Activated naive CD8-positive, alpha-beta T cell treated with anti-CD3 and anti-CD28 coated beads, Interleukin-2, amount 50 U/mL, for 24 hours (primary cell): Measurements from ENCODE around the gene CFAP141.
"Not testable (repeated sequence)": the region's sequence is repeated elsewhere in the genome, so short reads cannot be mapped to it uniquely, and the experiment has no call there.

Source experiments
- ATAC-seq: fragments of 150-1000 bp; cut with Tn5 transposase; one replicate; pipeline ENCODE4 v1.10.0; 2021
- DNase-seq: peaks from one replicate; pipeline ENCODE4 v3.0.0; 2021
- H3K27ac Mint-ChIP-seq: one replicate; pipeline ENCODE4 v1.8.0; 2021; ENCODE audit warnings: mild to moderate bottlenecking, mixed read lengths
- H3K27me3 Mint-ChIP-seq: one replicate; pipeline ENCODE4 v1.8.0; 2021; ENCODE audit warnings: mixed read lengths
- H3K36me3 Mint-ChIP-seq: one replicate; pipeline ENCODE4 v1.8.0; 2021; ENCODE audit warnings: low read depth, mixed read lengths
- H3K4me1 Mint-ChIP-seq: one replicate; pipeline ENCODE4 v1.8.0; 2021; ENCODE audit warnings: mixed read lengths
- H3K4me3 Mint-ChIP-seq: one replicate; pipeline ENCODE4 v1.8.0; 2021; ENCODE audit warnings: mild to moderate bottlenecking, moderate library complexity, mixed read lengths
- H3K9me3 Mint-ChIP-seq: one replicate; pipeline ENCODE4 v1.8.0; 2021; ENCODE audit warnings: mixed read lengths

The CFAP141 gene

GRCh38 chr1:154206196-154206595 is at the start of gene CFAP141:
TSS of gene CFAP141 (minus strand) at chr1:154206333. CDS start at chr1:154206307, 26 bp downstream.
- peak; percentile 97 for ATAC-seq
- peaks cover 40% of the 10 kb centered on the region for H3K4me1 Mint-ChIP-seq
- peaks cover 41% of the 10 kb centered on the region for H3K36me3 Mint-ChIP-seq

GRCh38 chr1:154253671-154254070 is 47.5 kb upstream of the CFAP141 start:
- no peak for ATAC-seq
- Mint-ChIP-seq H3K27me3 (no peaks in the 10 kb centered on the region), H3K36me3 (peaks cover 71% of the 10 kb centered on the region), H3K9me3 (no peaks in the 10 kb centered on the region), H3K4me3 (no peak overlapping the region), H3K4me1 (peaks cover 2% of the 10 kb centered on the region), H3K27ac (no peak overlapping the region)
- no peak for DNase-seq

More at GRCh38 chr1:154206196-154206595, at the start of gene CFAP141:
- H3K27ac Mint-ChIP-seq = peak within 1 kb of the TSS; percentile 81
- H3K27me3 Mint-ChIP-seq = no peaks in the 10 kb centered on the region
- no peaks in the 10 kb centered on the region for H3K9me3 Mint-ChIP-seq
- peak; percentile 24 for DNase-seq
- no peak within 1 kb of the TSS for H3K4me3 Mint-ChIP-seq

GRCh38 chr1:154241703-154242351 is 35.7 kb upstream of the CFAP141 start:
- H3K9me3 Mint-ChIP-seq = no peaks in the 10 kb centered on the region
- no peaks in the 10 kb centered on the region for H3K27me3 Mint-ChIP-seq
- peaks cover 20% of the 10 kb centered on the region for H3K4me1 Mint-ChIP-seq
- H3K27ac Mint-ChIP-seq = no peak overlapping the region
- no peak overlapping the region for H3K4me3 Mint-ChIP-seq
- DNase-seq = no peak
- no peak for ATAC-seq
- peaks cover 78% of the 10 kb centered on the region for H3K36me3 Mint-ChIP-seq

GRCh38 chr1:154240294-154240833 is 34.2 kb upstream of the CFAP141 start:
- peaks cover 19% of the 10 kb centered on the region for H3K4me1 Mint-ChIP-seq
- no peak for DNase-seq
- no peak overlapping the region for H3K27ac Mint-ChIP-seq
- H3K36me3 Mint-ChIP-seq = peaks cover 79% of the 10 kb centered on the region
- H3K27me3 Mint-ChIP-seq = no peaks in the 10 kb centered on the region
- no peak overlapping the region for H3K4me3 Mint-ChIP-seq
- no peak for ATAC-seq
- H3K9me3 Mint-ChIP-seq = no peaks in the 10 kb centered on the region

GRCh38 chr1:154239491-154239890 is 33.4 kb upstream of the CFAP141 start:
- Mint-ChIP-seq H3K4me3 (no peak overlapping the region), H3K4me1 (peaks cover 19% of the 10 kb centered on the region), H3K36me3 (peaks cover 78% of the 10 kb centered on the region), H3K27ac (no peak overlapping the region), H3K27me3 (no peaks in the 10 kb centered on the region), H3K9me3 (no peaks in the 10 kb centered on the region)
- ATAC-seq = no peak
- DNase-seq = no peak

- ATAC-seq = no peak
- H3K4me1 Mint-ChIP-seq = peaks cover 21% of the 10 kb centered on the region
- no peak for DNase-seq
- H3K9me3 Mint-ChIP-seq = no peaks in the 10 kb centered on the region
- H3K27ac Mint-ChIP-seq = peak overlapping the region; percentile 5
- H3K36me3 Mint-ChIP-seq = peaks cover 74% of the 10 kb centered on the region
- H3K4me3 Mint-ChIP-seq = no peak overlapping the region
- H3K27me3 Mint-ChIP-seq = no peaks in the 10 kb centered on the region
These were observed 31.9 kb upstream of the CFAP141 start for GRCh38 chr1:154237880-154238506.

GRCh38 chr1:154237435-154237834 is 31.3 kb upstream of the CFAP141 start:
- peak overlapping the region; percentile 5 for H3K27ac Mint-ChIP-seq
- no peak for DNase-seq
- no peak for ATAC-seq
- H3K4me3 Mint-ChIP-seq = no peak overlapping the region
- H3K27me3 Mint-ChIP-seq = no peaks in the 10 kb centered on the region
- H3K36me3 Mint-ChIP-seq = peaks cover 69% of the 10 kb centered on the region
- H3K9me3 Mint-ChIP-seq = no peaks in the 10 kb centered on the region
- H3K4me1 Mint-ChIP-seq = peaks cover 21% of the 10 kb centered on the region

GRCh38 chr1:154236855-154237254 is 30.7 kb upstream of the CFAP141 start:
- H3K27ac Mint-ChIP-seq = no peak overlapping the region
- ATAC-seq = no peak

GRCh38 chr1:154233127-154233526 is 27.0 kb upstream of the CFAP141 start:
- H3K27ac Mint-ChIP-seq, DNase-seq: not testable (repeated sequence)
- H3K36me3 Mint-ChIP-seq = peaks cover 74% of the 10 kb centered on the region

More at GRCh38 chr1:154236855-154237254, 30.7 kb upstream of the CFAP141 start:
- Mint-ChIP-seq H3K4me1 (peaks cover 21% of the 10 kb centered on the region), H3K9me3 (no peaks in the 10 kb centered on the region), H3K36me3 (peaks cover 69% of the 10 kb centered on the region), H3K4me3 (no peak overlapping the region), H3K27me3 (no peaks in the 10 kb centered on the region)
- no peak for DNase-seq

GRCh38 chr1:154231112-154231511 is 25.0 kb upstream of the CFAP141 start:
- H3K9me3 Mint-ChIP-seq = not testable (repeated sequence)

More at GRCh38 chr1:154233127-154233526, 27.0 kb upstream of the CFAP141 start:
- H3K27me3 Mint-ChIP-seq, H3K9me3 Mint-ChIP-seq, ATAC-seq, H3K4me3 Mint-ChIP-seq, H3K4me1 Mint-ChIP-seq: not testable (repeated sequence)

GRCh38 chr1:154225370-154225769 is 19.2 kb upstream of the CFAP141 start:
- Mint-ChIP-seq H3K27me3 (peaks cover 4% of the 10 kb centered on the region), H3K9me3 (peaks cover 9% of the 10 kb centered on the region), H3K4me3 (no peak overlapping the region), H3K27ac (peak overlapping the region; percentile 46), H3K4me1 (peaks cover 52% of the 10 kb centered on the region), H3K36me3 (peaks cover 72% of the 10 kb centered on the region)
- ATAC-seq (no peak), DNase-seq (no peak)

More at GRCh38 chr1:154231112-154231511, 25.0 kb upstream of the CFAP141 start:
- H3K36me3 Mint-ChIP-seq = peaks cover 68% of the 10 kb centered on the region
- not testable (repeated sequence) for H3K27me3 Mint-ChIP-seq, ATAC-seq, DNase-seq, H3K4me1 Mint-ChIP-seq, H3K27ac Mint-ChIP-seq, H3K4me3 Mint-ChIP-seq

GRCh38 chr1:154223621-154224020 is 17.5 kb upstream of the CFAP141 start:
- peaks cover 75% of the 10 kb centered on the region for H3K36me3 Mint-ChIP-seq
- H3K4me3 Mint-ChIP-seq = peak overlapping the region; percentile 99
- peaks cover 4% of the 10 kb centered on the region for H3K27me3 Mint-ChIP-seq
- H3K9me3 Mint-ChIP-seq = peaks cover 9% of the 10 kb centered on the region
- H3K27ac Mint-ChIP-seq = peak overlapping the region; percentile 24
- no peak for ATAC-seq
- peaks cover 61% of the 10 kb centered on the region for H3K4me1 Mint-ChIP-seq
- no peak for DNase-seq

- Mint-ChIP-seq H3K27me3 (peaks cover 4% of the 10 kb centered on the region), H3K4me1 (peaks cover 68% of the 10 kb centered on the region), H3K36me3 (peaks cover 75% of the 10 kb centered on the region), H3K9me3 (peaks cover 9% of the 10 kb centered on the region), H3K27ac (peak overlapping the region; percentile 72), H3K4me3 (peak overlapping the region; percentile 99)
- ATAC-seq (no peak), DNase-seq (no peak)
These were observed 16.8 kb upstream of the CFAP141 start for GRCh38 chr1:154222918-154223317.

- H3K9me3 Mint-ChIP-seq = peaks cover 9% of the 10 kb centered on the region
- H3K27me3 Mint-ChIP-seq = peaks cover 4% of the 10 kb centered on the region
- H3K4me1 Mint-ChIP-seq = peaks cover 69% of the 10 kb centered on the region
- ATAC-seq = no peak
- peaks cover 77% of the 10 kb centered on the region for H3K36me3 Mint-ChIP-seq
- no peak for DNase-seq
- H3K4me3 Mint-ChIP-seq = peak overlapping the region; percentile 99
- peak overlapping the region; percentile 99 for H3K27ac Mint-ChIP-seq
These were observed 16.4 kb upstream of the CFAP141 start for GRCh38 chr1:154222518-154222917.
